Measurements from ENCODE around the gene PREX1.

Gene PREX1

GRCh38 chr20:48739395-48740291 is 88.2 kb downstream of the PREX1 start:
- DNase-seq: no peak
- no peak for TF ChIP-seq POLR2A (IDR thresholded peaks at IDR 0.05; ENCODE audit: low read length)
- no peak for TF ChIP-seq GATA1 (IDR thresholded peaks at IDR 0.05; ENCODE audit: low read depth, low read length)

- TF ChIP-seq POLR2A (IDR thresholded peaks at IDR 0.05; ENCODE audit: low read length) (no peak), GATA1 (IDR thresholded peaks at IDR 0.05; ENCODE audit: low read depth, low read length) (no peak)
- DNase-seq: no peak
These were observed 89.1 kb downstream of the PREX1 start for GRCh38 chr20:48738399-48739304.

DNA sequence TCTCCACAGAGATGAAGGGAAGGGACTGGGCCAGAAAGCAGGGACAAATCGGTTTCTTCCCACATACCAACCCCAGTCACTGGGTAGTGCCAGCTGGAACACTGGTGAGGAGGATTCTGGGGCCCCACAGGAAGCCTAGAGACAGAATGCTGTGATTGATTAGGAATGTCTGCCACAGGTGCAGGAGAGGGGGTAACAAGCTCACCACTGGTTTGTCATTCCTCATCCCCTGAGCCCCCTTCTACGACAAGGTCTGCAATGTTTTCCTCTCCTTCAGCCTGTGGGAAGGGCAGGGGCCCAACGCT is 89.8 kb downstream of the PREX1 start:
- no peak for TF ChIP-seq POLR2A (IDR thresholded peaks at IDR 0.05; ENCODE audit: low read length)
- TF ChIP-seq GATA1 (IDR thresholded peaks at IDR 0.05; ENCODE audit: low read depth, low read length): no peak
- no peak for DNase-seq

- TF ChIP-seq POLR2A (IDR thresholded peaks at IDR 0.05; ENCODE audit: low read length) (no peak), GATA1 (IDR thresholded peaks at IDR 0.05; ENCODE audit: low read depth, low read length) (no peak)
- no peak for DNase-seq
These were observed 90.2 kb downstream of the PREX1 start for GRCh38 chr20:48737434-48738093.

DNA sequence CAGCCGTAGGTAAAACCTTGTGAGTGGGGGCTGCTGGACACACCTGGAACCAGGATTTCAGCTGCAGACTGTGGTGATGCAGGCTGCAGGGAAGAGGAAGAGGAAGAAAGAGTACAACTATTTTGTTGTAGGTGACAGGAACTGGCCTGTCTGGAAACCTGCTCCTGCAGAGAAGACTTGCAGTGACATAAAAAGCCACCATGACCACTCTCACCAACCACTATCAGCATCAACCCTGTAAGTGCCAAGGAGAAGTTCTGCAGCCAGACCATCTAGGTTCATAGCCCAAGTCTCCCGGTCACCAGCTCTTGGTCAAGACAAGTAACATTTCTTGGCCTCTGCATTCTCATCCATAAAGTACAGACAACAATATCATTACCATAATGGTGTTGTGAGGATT is 91.2 kb downstream of the PREX1 start:
- TF ChIP-seq POLR2A (IDR thresholded peaks at IDR 0.05; ENCODE audit: low read length) (no peak), GATA1 (IDR thresholded peaks at IDR 0.05; ENCODE audit: low read depth, low read length) (no peak)
- no peak for DNase-seq

DNA sequence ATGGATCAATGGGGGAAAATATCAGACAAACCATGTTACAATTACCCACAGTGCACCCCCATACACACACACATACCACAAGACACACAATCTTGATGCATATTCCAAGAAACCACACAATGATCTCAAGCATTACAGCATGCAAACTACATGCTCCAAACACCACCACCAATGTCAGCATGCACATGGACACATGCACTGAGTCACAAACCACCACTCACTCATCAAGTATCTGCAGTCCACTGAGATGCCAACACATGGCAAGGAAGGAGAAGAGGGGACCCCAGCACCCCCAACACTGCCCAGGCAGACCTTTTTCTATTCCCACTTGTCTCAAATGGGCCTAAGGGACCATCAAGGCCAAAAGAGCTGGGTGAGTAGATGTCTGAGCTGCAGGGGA is 91.6 kb downstream of the PREX1 start:
- DNase-seq: no peak
- TF ChIP-seq POLR2A (IDR thresholded peaks at IDR 0.05; ENCODE audit: low read length) (no peak), GATA1 (IDR thresholded peaks at IDR 0.05; ENCODE audit: low read depth, low read length) (no peak)

- TF ChIP-seq POLR2A (IDR thresholded peaks at IDR 0.05; ENCODE audit: low read length): no peak
- no peak for TF ChIP-seq GATA1 (IDR thresholded peaks at IDR 0.05; ENCODE audit: low read depth, low read length)
- no peak for DNase-seq
These were observed 92.7 kb downstream of the PREX1 start for GRCh38 chr20:48735112-48735511.

GRCh38 chr20:48734104-48734749 is 93.6 kb downstream of the PREX1 start:
- no peak for DNase-seq
- no peak for TF ChIP-seq POLR2A (IDR thresholded peaks at IDR 0.05; ENCODE audit: low read length)
- no peak for TF ChIP-seq GATA1 (IDR thresholded peaks at IDR 0.05; ENCODE audit: low read depth, low read length)

DNA sequence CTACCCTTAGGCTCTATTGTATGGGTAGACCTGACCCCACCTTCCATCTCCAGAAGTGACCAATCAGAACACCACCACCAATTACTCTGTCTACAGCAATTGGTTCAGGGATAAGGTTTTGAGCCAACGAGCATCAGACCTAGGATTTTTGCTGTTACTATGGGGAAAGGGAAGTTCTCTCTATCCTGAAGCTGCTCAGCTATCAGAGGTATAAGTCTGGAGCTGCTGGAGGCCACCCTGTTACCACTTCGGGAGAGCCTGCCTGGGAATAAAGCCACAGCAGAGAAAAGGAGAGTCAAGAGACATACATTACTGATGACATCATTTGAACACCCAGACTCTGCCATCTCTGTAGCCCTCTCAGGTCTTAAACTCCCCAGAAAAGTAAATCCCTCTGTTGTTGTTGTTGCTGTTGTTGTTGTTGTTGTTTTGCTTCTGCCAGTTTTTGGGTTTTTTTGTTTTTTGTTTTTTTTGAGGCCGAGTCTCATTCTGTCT is 94.5 kb downstream of the PREX1 start:
- DNase-seq: peak; percentile 11 to 44
- TF ChIP-seq GATA1 (IDR thresholded peaks at IDR 0.05; ENCODE audit: low read depth, low read length) (no peak), POLR2A (IDR thresholded peaks at IDR 0.05; ENCODE audit: low read length) (no peak)

GRCh38 chr20:48732081-48732829 is 95.5 kb downstream of the PREX1 start:
- peak in 1 of 2 experiments; percentile 11 for DNase-seq

DNA sequence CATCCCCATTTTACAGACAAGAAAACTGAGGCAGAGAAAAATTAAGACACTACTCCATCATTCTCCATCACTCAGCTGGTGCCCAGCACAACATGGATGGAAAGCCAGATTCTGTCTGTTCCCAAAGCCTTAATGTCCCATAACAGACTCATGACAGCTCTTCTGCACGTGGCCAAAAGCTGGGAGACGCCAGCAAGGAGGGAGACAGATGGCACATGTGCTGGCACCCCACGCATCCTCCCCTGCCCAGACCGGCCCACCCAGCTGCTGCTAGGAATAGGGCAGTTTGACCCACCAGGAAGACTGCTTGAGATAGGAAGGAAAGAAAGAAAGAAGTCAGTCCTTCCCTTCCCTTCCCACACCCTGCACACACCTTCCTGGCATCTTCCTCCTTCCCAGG is 96.3 kb downstream of the PREX1 start:
- no peak for DNase-seq
- TF ChIP-seq POLR2A (IDR thresholded peaks at IDR 0.05; ENCODE audit: low read length) (no peak), GATA1 (IDR thresholded peaks at IDR 0.05; ENCODE audit: low read depth, low read length) (no peak)

More at GRCh38 chr20:48732081-48732829, 95.5 kb downstream of the PREX1 start:
- TF ChIP-seq GATA1 (IDR thresholded peaks at IDR 0.05; ENCODE audit: low read depth, low read length) (no peak), POLR2A (IDR thresholded peaks at IDR 0.05; ENCODE audit: low read length) (no peak)

GRCh38 chr20:48730977-48731376 is 96.8 kb downstream of the PREX1 start:
- TF ChIP-seq GATA1 (IDR thresholded peaks at IDR 0.05; ENCODE audit: low read depth, low read length) (no peak), POLR2A (IDR thresholded peaks at IDR 0.05; ENCODE audit: low read length) (no peak)
- no peak for DNase-seq

DNA sequence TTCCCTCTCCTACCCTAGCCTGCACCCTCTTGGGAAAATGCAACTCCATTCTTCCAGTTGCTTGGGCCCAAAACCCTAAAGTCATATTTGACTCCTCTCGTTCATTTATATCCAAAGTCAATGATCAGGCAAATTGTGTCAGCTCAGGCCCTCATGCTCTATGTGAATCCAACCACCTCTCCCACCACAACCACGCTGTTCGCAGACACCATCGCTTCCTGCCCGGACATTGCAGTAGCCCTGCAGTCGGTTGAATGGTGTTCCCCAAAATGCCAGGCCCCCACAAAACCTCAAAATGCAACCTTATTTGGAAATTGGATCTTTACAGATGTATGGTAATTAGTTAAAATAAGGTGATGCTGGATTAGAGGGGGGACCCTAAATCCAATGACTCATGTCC is 98.3 kb downstream of the PREX1 start:
- DNase-seq: no peak
- TF ChIP-seq POLR2A (IDR thresholded peaks at IDR 0.05; ENCODE audit: low read length): no peak
- no peak for TF ChIP-seq GATA1 (IDR thresholded peaks at IDR 0.05; ENCODE audit: low read depth, low read length)

Data from erythroblast (primary cell).